Mucosa of descending colon (tissue), 3 donors: Measurements from ENCODE around the gene DNAJA3. TPM values are rescaled to one million over a fixed set of nuclear protein-coding genes. Genes with fewer than 3 reads are reported as not detected.

Experiments used
- ATAC-seq: fragments of 200-7000 bp; cut with Tn5 transposase; one replicate; pipeline ENCODE4 v1.9.1; 2020; ENCODE audit warnings: mild to moderate bottlenecking, moderate library complexity
- DNase-seq, 3 donors: peaks; one replicate each; pipeline ENCODE4 v3.0.0-alpha.2; 2020
- H3K36me3 ChIP-seq: fragments of 200-600 bp; one replicate; pipeline ENCODE4 v1.8.0; 2021; ENCODE audit warnings: low read depth, mild to moderate bottlenecking
- H3K4me1 ChIP-seq: fragments of 200-600 bp; one replicate; pipeline ENCODE4 v1.8.0; 2021; ENCODE audit warnings: low read depth, mild to moderate bottlenecking
- H3K4me3 ChIP-seq: fragments of 200-600 bp; one replicate; pipeline ENCODE4 v1.8.0; 2021; ENCODE audit warnings: mild to moderate bottlenecking
- H3K9me3 ChIP-seq: fragments of 200-600 bp; one replicate; pipeline ENCODE4 v1.8.0; 2021; ENCODE audit warnings: mild to moderate bottlenecking
- intact Hi-C, 2 donors: fragments of 100-400 bp; cut with DNase I in 1 of 2; cut with micrococcal nuclease in 1 of 2; formaldehyde crosslinking; loops; one replicate each; pipeline versions ENCODE4 v1.11.0 to v1.11.1; 2022; cut with DNase I, micrococcal nuclease
- total RNA-seq, 3 donors: library from RNA; stranded (reverse); fragmentation: NEBNext Ultra II Directional in 2 of 3; extraction: Animal tissue kit (Norgen Biotek cat#: 25700) in 2 of 3; gene quantifications; one replicate each; pipeline versions ENCODE4 v1.2.1 to v1.2.4, GENCODE V29; 2021 to 2023
- TF ChIP-seq, protein P1 (sequence below): fragments of 200-600 bp; IDR thresholded peaks from one replicate; pipeline ENCODE4 v1.8.0; 2022; ENCODE audit warnings: antibody characterized with exemption, mild to moderate bottlenecking
- donor health status: DM: no; HTN: no; CAD: no; lungs with moderate emphysema.
- donor health status: DM: no; HTN: no; CAD: no.
- donor health status: DM: no; HTN: yes; CAD: no.

DNAJA3 gene
- total RNA-seq, 3 donors from 2014 or later = 47.0 to 58.3 (median 54.8) TPM

- intact Hi-C loops = no loop called here
- ATAC-seq (no peak), DNase-seq (peak in 1 of 3 donors; percentile 62)
- H3K9me3 ChIP-seq = no peaks in the 10 kb centered on the region
- H3K4me1 ChIP-seq = no peaks in the 10 kb centered on the region
- TF ChIP-seq, protein P1, sequence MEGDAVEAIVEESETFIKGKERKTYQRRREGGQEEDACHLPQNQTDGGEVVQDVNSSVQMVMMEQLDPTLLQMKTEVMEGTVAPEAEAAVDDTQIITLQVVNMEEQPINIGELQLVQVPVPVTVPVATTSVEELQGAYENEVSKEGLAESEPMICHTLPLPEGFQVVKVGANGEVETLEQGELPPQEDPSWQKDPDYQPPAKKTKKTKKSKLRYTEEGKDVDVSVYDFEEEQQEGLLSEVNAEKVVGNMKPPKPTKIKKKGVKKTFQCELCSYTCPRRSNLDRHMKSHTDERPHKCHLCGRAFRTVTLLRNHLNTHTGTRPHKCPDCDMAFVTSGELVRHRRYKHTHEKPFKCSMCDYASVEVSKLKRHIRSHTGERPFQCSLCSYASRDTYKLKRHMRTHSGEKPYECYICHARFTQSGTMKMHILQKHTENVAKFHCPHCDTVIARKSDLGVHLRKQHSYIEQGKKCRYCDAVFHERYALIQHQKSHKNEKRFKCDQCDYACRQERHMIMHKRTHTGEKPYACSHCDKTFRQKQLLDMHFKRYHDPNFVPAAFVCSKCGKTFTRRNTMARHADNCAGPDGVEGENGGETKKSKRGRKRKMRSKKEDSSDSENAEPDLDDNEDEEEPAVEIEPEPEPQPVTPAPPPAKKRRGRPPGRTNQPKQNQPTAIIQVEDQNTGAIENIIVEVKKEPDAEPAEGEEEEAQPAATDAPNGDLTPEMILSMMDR = no peak
- no peaks in the 10 kb centered on the region for H3K36me3 ChIP-seq
- no peak overlapping the region for H3K4me3 ChIP-seq
These were observed 47.5 kb upstream of the DNAJA3 start for GRCh38 chr16:4378161-4378666.

- no peak overlapping the region for H3K4me3 ChIP-seq
- intact Hi-C loops = no loop called here
- no peak for ATAC-seq
- no peaks in the 10 kb centered on the region for H3K36me3 ChIP-seq
- no peak for DNase-seq
- no peaks in the 10 kb centered on the region for H3K9me3 ChIP-seq
- H3K4me1 ChIP-seq = no peaks in the 10 kb centered on the region
- TF ChIP-seq, protein P1 = no peak
These were observed 46.5 kb upstream of the DNAJA3 start for GRCh38 chr16:4378999-4379690.

- no peak overlapping the region for H3K4me3 ChIP-seq
- no peaks in the 10 kb centered on the region for H3K4me1 ChIP-seq
- TF ChIP-seq, protein P1 = no peak
- DNase-seq (no peak), ATAC-seq (no peak)
- H3K36me3 ChIP-seq = no peaks in the 10 kb centered on the region
- intact Hi-C loops = no loop called here
- no peaks in the 10 kb centered on the region for H3K9me3 ChIP-seq
These were observed 45.3 kb upstream of the DNAJA3 start for GRCh38 chr16:4380119-4381063.

DNA sequence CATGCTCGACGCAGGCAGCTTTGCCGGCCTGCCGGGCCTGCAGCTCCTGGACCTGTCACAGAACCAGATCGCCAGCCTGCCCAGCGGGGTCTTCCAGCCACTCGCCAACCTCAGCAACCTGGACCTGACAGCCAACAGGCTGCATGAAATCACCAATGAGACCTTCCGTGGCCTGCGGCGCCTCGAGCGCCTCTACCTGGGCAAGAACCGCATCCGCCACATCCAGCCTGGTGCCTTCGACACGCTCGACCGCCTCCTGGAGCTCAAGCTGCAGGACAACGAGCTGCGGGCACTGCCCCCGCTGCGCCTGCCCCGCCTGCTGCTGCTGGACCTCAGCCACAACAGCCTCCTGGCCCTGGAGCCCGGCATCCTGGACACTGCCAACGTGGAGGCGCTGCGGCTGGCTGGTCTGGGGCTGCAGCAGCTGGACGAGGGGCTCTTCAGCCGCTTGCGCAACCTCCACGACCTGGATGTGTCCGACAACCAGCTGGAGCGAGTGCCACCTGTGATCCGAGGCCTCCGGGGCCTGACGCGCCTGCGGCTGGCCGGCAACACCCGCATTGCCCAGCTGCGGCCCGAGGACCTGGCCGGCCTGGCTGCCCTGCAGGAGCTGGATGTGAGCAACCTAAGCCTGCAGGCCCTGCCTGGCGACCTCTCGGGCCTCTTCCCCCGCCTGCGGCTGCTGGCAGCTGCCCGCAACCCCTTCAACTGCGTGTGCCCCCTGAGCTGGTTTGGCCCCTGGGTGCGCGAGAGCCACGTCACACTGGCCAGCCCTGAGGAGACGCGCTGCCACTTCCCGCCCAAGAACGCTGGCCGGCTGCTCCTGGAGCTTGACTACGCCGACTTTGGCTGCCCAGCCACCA, 44.4 kb upstream of the DNAJA3 start:
- TF ChIP-seq, protein P1 = no peak
- Histone ChIP-seq H3K4me3 (no peak overlapping the region), H3K4me1 (no peaks in the 10 kb centered on the region), H3K9me3 (no peaks in the 10 kb centered on the region), H3K36me3 (no peaks in the 10 kb centered on the region)
- intact Hi-C loops = no loop called here
- DNase-seq (no peak), ATAC-seq (no peak)
